ENCODE results near the gene ARHGAP27.

Gene ARHGAP27

GRCh38 chr17:45430738-45431530 is 1.7 kb downstream of the ARHGAP27 start:
- DNase-seq (ENCODE audit: low read depth) = no peak

GRCh38 chr17:45430006-45430737 is 2.5 kb downstream of the ARHGAP27 start:
- DNase-seq (ENCODE audit: low read depth) = no peak

- DNase-seq (ENCODE audit: low read depth) = no peak
These were observed 3.2 kb downstream of the ARHGAP27 start for GRCh38 chr17:45429339-45430005.

- DNase-seq (ENCODE audit: low read depth) = no peak
These were observed 3.7 kb downstream of the ARHGAP27 start for GRCh38 chr17:45428931-45429338.

- DNase-seq (ENCODE audit: low read depth) = peak; percentile 75
These were observed 4.5 kb downstream of the ARHGAP27 start for GRCh38 chr17:45428050-45428617.

- DNase-seq (ENCODE audit: low read depth) = no peak
These were observed 5.4 kb downstream of the ARHGAP27 start for GRCh38 chr17:45427181-45427835.

- DNase-seq (ENCODE audit: low read depth) = no peak
These were observed 6.1 kb downstream of the ARHGAP27 start for GRCh38 chr17:45426561-45426960.

- DNase-seq (ENCODE audit: low read depth) = no peak
These were observed 6.7 kb downstream of the ARHGAP27 start for GRCh38 chr17:45425984-45426413.

GRCh38 chr17:45425125-45425983 is 7.3 kb downstream of the ARHGAP27 start:
- no peak for DNase-seq (ENCODE audit: low read depth)

GRCh38 chr17:45424769-45425124 is 7.9 kb downstream of the ARHGAP27 start:
- no peak for DNase-seq (ENCODE audit: low read depth)

- DNase-seq (ENCODE audit: low read depth) = no peak
These were observed 8.7 kb downstream of the ARHGAP27 start for GRCh38 chr17:45423975-45424335.

- no peak for DNase-seq (ENCODE audit: low read depth)
These were observed 9.2 kb downstream of the ARHGAP27 start for GRCh38 chr17:45423304-45423974.

GRCh38 chr17:45414990-45415881 is 17.4 kb downstream of the ARHGAP27 start:
- no peak for DNase-seq (ENCODE audit: low read depth)

- no peak for DNase-seq (ENCODE audit: low read depth)
These were observed 19.2 kb downstream of the ARHGAP27 start for GRCh38 chr17:45413498-45413923.

- no peak for DNase-seq (ENCODE audit: low read depth)
These were observed 21.1 kb downstream of the ARHGAP27 start for GRCh38 chr17:45411348-45412105.

GRCh38 chr17:45410144-45411091 is 22.3 kb downstream of the ARHGAP27 start:
- DNase-seq (ENCODE audit: low read depth) = peak; percentile 57

- DNase-seq (ENCODE audit: low read depth) = no peak
These were observed 23.0 kb downstream of the ARHGAP27 start for GRCh38 chr17:45409659-45410076.

All from activated T-cell treated with anti-CD3 and anti-CD28 coated beads for 1 hour (primary cell).